Neural cell (in vitro differentiated cells): Measurements from ENCODE around the gene ELMO2. TPM values are rescaled to one million over a fixed set of nuclear protein-coding genes. Genes with fewer than 3 reads are reported as not detected.

Experiments
- H2AFZ ChIP-seq: fragments of 200-600, 300-800 bp; sonication (generic), shearing (Covaris generic); 2 replicates; pipeline ENCODE4 v1.6.0; 2014; ENCODE audit warnings: low read depth, mild to moderate bottlenecking, antibody characterized with exemption, low read length, moderate library complexity
- H3F3A ChIP-seq: fragments of 200-600 bp; shearing (Covaris generic); 2 replicates; pipeline ENCODE4 v1.6.1; 2016; ENCODE audit warnings: mild to moderate bottlenecking, moderate library complexity, mixed read lengths, antibody characterized with exemption, low read length; ENCODE audit not compliant: insufficient read depth, poor library complexity, severe bottlenecking
- H3K27ac ChIP-seq: fragments of 200-600, 300-800 bp; sonication (generic), shearing (Covaris generic); 2 replicates; pipeline ENCODE4 v1.5.1; 2014; ENCODE audit warnings: mild to moderate bottlenecking, low read length, moderate library complexity
- H3K27me3 ChIP-seq: fragments of 300-800, 200-600 bp; sonication (generic), shearing (Covaris generic); 2 replicates; pipeline ENCODE4 v1.6.0; 2014; ENCODE audit warnings: mild to moderate bottlenecking, low read depth, low read length, moderate library complexity; ENCODE audit not compliant: insufficient read depth
- H3K36me3 ChIP-seq: fragments of 300-800, 200-600 bp; sonication (generic), shearing (Covaris generic); 2 replicates; pipeline ENCODE4 v1.5.1; 2014; ENCODE audit warnings: mild to moderate bottlenecking, antibody characterized with exemption, low read length, moderate library complexity; ENCODE audit not compliant: insufficient read depth
- H3K4me2 ChIP-seq: fragments of 300-800, 200-600 bp; sonication (generic), shearing (Covaris generic); 2 replicates; pipeline ENCODE4 v1.6.0; 2014; ENCODE audit warnings: mild to moderate bottlenecking, low read length
- H3K4me3 ChIP-seq: fragments of 300-800, 200-600 bp; sonication (generic), shearing (Covaris generic); 2 replicates; pipeline ENCODE4 v1.5.1; 2014; ENCODE audit warnings: mild to moderate bottlenecking, low read length, moderate library complexity
- H3K79me2 ChIP-seq: fragments of 200-600 bp; shearing (Covaris generic); replicated peaks from 2 replicates; pipeline ENCODE4 v1.6.0; 2014; ENCODE audit warnings: mild to moderate bottlenecking, low read length, moderate library complexity; ENCODE audit not compliant: insufficient read depth
- H3K9ac ChIP-seq: fragments of 300-800, 200-600 bp; sonication (generic), shearing (Covaris generic); 2 replicates; pipeline ENCODE4 v1.6.1; 2016; ENCODE audit warnings: mild to moderate bottlenecking, low read length, mixed read lengths
- H3K9me2 ChIP-seq: fragments of 200-600 bp; shearing (Covaris generic); 2 replicates; pipeline ENCODE4 v1.6.1; 2016; ENCODE audit warnings: mild to moderate bottlenecking, low read length, mixed read lengths; ENCODE audit not compliant: insufficient read depth
- H3K9me3 ChIP-seq: fragments of 200-600, 300-800 bp; sonication (generic), shearing (Covaris generic); 2 replicates; pipeline ENCODE4 v1.6.1; 2016; ENCODE audit warnings: mild to moderate bottlenecking, mixed run types, low read length, moderate library complexity, mixed read lengths
- H4K20me1 ChIP-seq: fragments of 200-600 bp; shearing (Covaris generic); 2 replicates; pipeline ENCODE4 v1.6.1; 2016; ENCODE audit warnings: mild to moderate bottlenecking, mixed run types; ENCODE audit not compliant: insufficient read depth
- EP300 ChIP-seq: fragments of 450-650 bp; conservative IDR thresholded peaks from 2 replicates; pipeline ENCODE4 v1.6.1; 2014; ENCODE audit warnings: antibody characterized with exemption, mild to moderate bottlenecking, moderate library complexity; ENCODE audit not compliant: poor library complexity, severe bottlenecking
- EZH2 ChIP-seq: fragments of 200-600, 300-800 bp; shearing (Covaris generic), sonication (generic); IDR thresholded peaks from 2 replicates; pipeline ENCODE4 v1.6.1; 2014; ENCODE audit warnings: antibody characterized with exemption, low read length, borderline replicate concordance, mild to moderate bottlenecking; ENCODE audit not compliant: insufficient read depth, poor library complexity, severe bottlenecking
- MXI1 ChIP-seq: fragments of 450-650 bp; conservative IDR thresholded peaks from 2 replicates; pipeline ENCODE4 v1.6.1; 2014; ENCODE audit warnings: antibody characterized with exemption, mild to moderate bottlenecking; ENCODE audit not compliant: poor library complexity, severe bottlenecking
- POLR2AphosphoS5 ChIP-seq: IDR thresholded peaks from 2 replicates; pipeline ENCODE4 v1.6.1; 2012
- RAD21 ChIP-seq: fragments of 450-650 bp; conservative IDR thresholded peaks from 2 replicates; pipeline ENCODE4 v1.6.1; 2014; ENCODE audit warnings: antibody characterized with exemption, mild to moderate bottlenecking, moderate library complexity
- SMC3 ChIP-seq: fragments of 450-650 bp; conservative IDR thresholded peaks from 2 replicates; pipeline ENCODE4 v1.6.1; 2014; ENCODE audit warnings: antibody characterized with exemption, mild to moderate bottlenecking, moderate library complexity; ENCODE audit not compliant: poor library complexity
- TAF1 ChIP-seq: IDR thresholded peaks from 2 replicates; pipeline ENCODE4 v1.6.1; 2012; ENCODE audit warnings: low read depth
- polyA plus RNA-seq: library from polyadenylated mRNA; depleted of rRNA; stranded (reverse); fragments of >200 nt; gene quantifications from 2 replicates; pipeline ENCODE4 v1.2.3, GENCODE V29; 2014
- TF ChIP-seq, protein P1 (sequence below): IDR thresholded peaks from 2 replicates; pipeline ENCODE4 v1.6.1; 2012; ENCODE audit warnings: borderline replicate concordance
- TF ChIP-seq, protein P2 (sequence below): fragments of 450-650 bp; IDR thresholded peaks from 2 replicates; pipeline ENCODE4 v1.5.1; 2014; ENCODE audit warnings: antibody characterized with exemption, mild to moderate bottlenecking, moderate library complexity; ENCODE audit not compliant: poor library complexity, severe bottlenecking

The ELMO2 gene
- polyA plus RNA-seq, 1 donor from 2014 or later: 72.0 TPM

DNA sequence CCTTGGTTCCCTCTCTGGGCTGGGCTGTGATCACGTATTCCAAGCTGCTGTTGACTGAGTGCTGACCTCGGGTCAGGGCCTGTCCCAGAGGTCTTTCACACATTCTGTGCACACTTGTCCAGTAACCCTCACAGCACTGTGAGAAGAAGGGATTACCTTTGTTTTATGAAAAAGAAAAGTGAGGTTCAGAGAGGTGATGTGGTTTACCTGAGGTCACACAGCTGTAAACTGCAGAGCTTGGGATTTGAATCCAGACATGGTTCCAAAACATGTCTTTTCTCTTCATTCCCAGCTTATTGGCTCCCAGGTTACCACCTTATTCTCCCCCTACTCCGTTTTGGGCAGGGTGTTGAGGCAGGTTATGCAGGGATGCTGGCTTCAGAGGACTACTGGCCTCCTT lies 69.7 kb downstream of the ELMO2 start:
- H3K79me2 ChIP-seq: no peaks in the 10 kb centered on the region
- TF ChIP-seq RAD21 (no peak), POLR2AphosphoS5 (no peak), SMC3 (no peak), EP300 (no peak), EZH2 (no peak), MXI1 (no peak), TAF1 (no peak)
- TF ChIP-seq, protein P1, sequence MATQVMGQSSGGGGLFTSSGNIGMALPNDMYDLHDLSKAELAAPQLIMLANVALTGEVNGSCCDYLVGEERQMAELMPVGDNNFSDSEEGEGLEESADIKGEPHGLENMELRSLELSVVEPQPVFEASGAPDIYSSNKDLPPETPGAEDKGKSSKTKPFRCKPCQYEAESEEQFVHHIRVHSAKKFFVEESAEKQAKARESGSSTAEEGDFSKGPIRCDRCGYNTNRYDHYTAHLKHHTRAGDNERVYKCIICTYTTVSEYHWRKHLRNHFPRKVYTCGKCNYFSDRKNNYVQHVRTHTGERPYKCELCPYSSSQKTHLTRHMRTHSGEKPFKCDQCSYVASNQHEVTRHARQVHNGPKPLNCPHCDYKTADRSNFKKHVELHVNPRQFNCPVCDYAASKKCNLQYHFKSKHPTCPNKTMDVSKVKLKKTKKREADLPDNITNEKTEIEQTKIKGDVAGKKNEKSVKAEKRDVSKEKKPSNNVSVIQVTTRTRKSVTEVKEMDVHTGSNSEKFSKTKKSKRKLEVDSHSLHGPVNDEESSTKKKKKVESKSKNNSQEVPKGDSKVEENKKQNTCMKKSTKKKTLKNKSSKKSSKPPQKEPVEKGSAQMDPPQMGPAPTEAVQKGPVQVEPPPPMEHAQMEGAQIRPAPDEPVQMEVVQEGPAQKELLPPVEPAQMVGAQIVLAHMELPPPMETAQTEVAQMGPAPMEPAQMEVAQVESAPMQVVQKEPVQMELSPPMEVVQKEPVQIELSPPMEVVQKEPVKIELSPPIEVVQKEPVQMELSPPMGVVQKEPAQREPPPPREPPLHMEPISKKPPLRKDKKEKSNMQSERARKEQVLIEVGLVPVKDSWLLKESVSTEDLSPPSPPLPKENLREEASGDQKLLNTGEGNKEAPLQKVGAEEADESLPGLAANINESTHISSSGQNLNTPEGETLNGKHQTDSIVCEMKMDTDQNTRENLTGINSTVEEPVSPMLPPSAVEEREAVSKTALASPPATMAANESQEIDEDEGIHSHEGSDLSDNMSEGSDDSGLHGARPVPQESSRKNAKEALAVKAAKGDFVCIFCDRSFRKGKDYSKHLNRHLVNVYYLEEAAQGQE: no peak
- TF ChIP-seq, protein P2, sequence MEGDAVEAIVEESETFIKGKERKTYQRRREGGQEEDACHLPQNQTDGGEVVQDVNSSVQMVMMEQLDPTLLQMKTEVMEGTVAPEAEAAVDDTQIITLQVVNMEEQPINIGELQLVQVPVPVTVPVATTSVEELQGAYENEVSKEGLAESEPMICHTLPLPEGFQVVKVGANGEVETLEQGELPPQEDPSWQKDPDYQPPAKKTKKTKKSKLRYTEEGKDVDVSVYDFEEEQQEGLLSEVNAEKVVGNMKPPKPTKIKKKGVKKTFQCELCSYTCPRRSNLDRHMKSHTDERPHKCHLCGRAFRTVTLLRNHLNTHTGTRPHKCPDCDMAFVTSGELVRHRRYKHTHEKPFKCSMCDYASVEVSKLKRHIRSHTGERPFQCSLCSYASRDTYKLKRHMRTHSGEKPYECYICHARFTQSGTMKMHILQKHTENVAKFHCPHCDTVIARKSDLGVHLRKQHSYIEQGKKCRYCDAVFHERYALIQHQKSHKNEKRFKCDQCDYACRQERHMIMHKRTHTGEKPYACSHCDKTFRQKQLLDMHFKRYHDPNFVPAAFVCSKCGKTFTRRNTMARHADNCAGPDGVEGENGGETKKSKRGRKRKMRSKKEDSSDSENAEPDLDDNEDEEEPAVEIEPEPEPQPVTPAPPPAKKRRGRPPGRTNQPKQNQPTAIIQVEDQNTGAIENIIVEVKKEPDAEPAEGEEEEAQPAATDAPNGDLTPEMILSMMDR: no peak
- H3K4me2 ChIP-seq: no peak overlapping the region
- no peak overlapping the region for H3K27ac ChIP-seq
- no peak overlapping the region for H3K9ac ChIP-seq
- no peaks in the 10 kb centered on the region for H3K36me3 ChIP-seq
- no peaks in the 10 kb centered on the region for H4K20me1 ChIP-seq
- H3K9me2 ChIP-seq: no peaks in the 10 kb centered on the region
- no peaks in the 10 kb centered on the region for H3K27me3 ChIP-seq
- no peak overlapping the region for H3K4me3 ChIP-seq
- H3K9me3 ChIP-seq: no peaks in the 10 kb centered on the region
- no peak overlapping the region for H2AFZ ChIP-seq
- H3F3A ChIP-seq: no peaks in the 10 kb centered on the region

DNA sequence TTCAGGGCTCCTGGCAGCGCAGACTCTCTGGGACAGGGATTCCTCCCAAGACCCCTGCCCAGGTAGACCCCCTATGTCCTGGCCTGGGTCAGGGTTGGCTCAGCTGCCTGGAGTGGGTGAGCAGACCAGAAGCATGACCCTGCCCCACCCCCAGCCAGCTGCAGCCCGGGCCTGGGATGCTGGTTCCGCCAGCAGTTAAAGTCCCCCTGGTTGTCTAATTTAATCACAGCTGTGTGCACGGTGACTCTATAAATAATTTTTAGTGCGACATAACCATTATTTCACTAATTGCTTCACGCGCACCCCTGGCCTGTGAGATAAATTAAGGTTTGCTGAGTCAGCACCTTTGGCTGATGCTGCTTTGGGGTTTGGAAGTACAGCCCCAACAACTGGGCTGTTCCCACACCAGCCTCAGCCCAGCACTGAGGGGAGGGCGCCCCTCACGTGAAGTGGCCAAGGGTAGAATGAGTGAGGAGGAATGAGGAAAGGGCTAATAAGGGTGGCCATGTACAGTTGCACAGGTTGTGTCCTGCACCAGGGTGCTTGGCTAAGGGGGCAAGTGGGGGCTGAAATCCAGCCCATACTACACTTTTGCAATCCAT lies 72.0 kb downstream of the ELMO2 start:
- Histone ChIP-seq H3F3A (no peaks in the 10 kb centered on the region), H3K27me3 (no peaks in the 10 kb centered on the region), H3K4me3 (no peak overlapping the region), H3K9me2 (no peaks in the 10 kb centered on the region), H2AFZ (no peak overlapping the region), H3K4me2 (no peak overlapping the region), H3K27ac (no peak overlapping the region), H4K20me1 (no peaks in the 10 kb centered on the region), H3K9me3 (no peaks in the 10 kb centered on the region), H3K9ac (no peak overlapping the region), H3K79me2 (no peaks in the 10 kb centered on the region), H3K36me3 (no peaks in the 10 kb centered on the region)
- TF ChIP-seq MXI1: no peak
